HEK293T (cell line): ENCODE measurements around the gene DHX8.

Experiments used
- CTCF ChIA-PET: fragments of 350-600 bp; formaldehyde crosslinking; extraction: SDS; loops from one replicate; lab custom pipeline; 2021; ENCODE audit warnings: antibody characterized with exemption, inconsistent platforms; lab: Yijun Ruan, JAX
- POLR2A ChIA-PET: fragments of 350-600 bp; formaldehyde crosslinking; extraction: SDS; loops from one replicate; lab custom pipeline; 2020; ENCODE audit warnings: antibody characterized with exemption, inconsistent platforms; lab: Yijun Ruan, JAX
- DNase-seq: peaks from one replicate; pipeline ENCODE4 v3.0.0; 2012; ENCODE audit warnings: mixed read lengths; ENCODE audit errors: extremely low spot score
- ARNT ChIP-seq: fragments of 450-650 bp; IDR thresholded peaks from 2 replicates; pipeline ENCODE4 v1.6.1; 2017; ENCODE audit warnings: mild to moderate bottlenecking
- BHLHE40 ChIP-seq: fragments of 450-650 bp; IDR thresholded peaks from 2 replicates; pipeline ENCODE4 v1.6.1; 2016; ENCODE audit warnings: mild to moderate bottlenecking, moderate library complexity, borderline replicate concordance
- CTBP1 ChIP-seq: fragments of 450-650 bp; IDR thresholded peaks from 2 replicates; pipeline ENCODE4 v1.6.1; 2016; ENCODE audit warnings: borderline replicate concordance
- ELF4 ChIP-seq: fragments of 450-650 bp; IDR thresholded peaks from 2 replicates; pipeline ENCODE4 v1.6.1; 2017; ENCODE audit warnings: antibody characterized with exemption
- FOXA1 ChIP-seq: fragments of 450-650 bp; IDR thresholded peaks from 2 replicates; pipeline ENCODE4 v1.6.1; 2016; ENCODE audit warnings: mild to moderate bottlenecking
- FOXK2 ChIP-seq: fragments of 450-650 bp; IDR thresholded peaks from 2 replicates; pipeline ENCODE4 v1.6.1; 2016; ENCODE audit warnings: mild to moderate bottlenecking
- FOXM1 ChIP-seq: fragments of 450-650 bp; IDR thresholded peaks from 2 replicates; pipeline ENCODE4 v1.6.1; 2017; ENCODE audit warnings: mild to moderate bottlenecking, borderline replicate concordance
- HDGF ChIP-seq: fragments of 450-650 bp; IDR thresholded peaks from 2 replicates; pipeline ENCODE4 v1.6.1; 2017; ENCODE audit warnings: antibody characterized with exemption, borderline replicate concordance
- L3MBTL2 ChIP-seq: fragments of 450-650 bp; conservative IDR thresholded peaks from 2 replicates; pipeline ENCODE4 v1.6.1; 2016; ENCODE audit warnings: mild to moderate bottlenecking
- LEF1 ChIP-seq: fragments of 450-650 bp; IDR thresholded peaks from 2 replicates; pipeline ENCODE4 v1.6.1; 2017; ENCODE audit warnings: mild to moderate bottlenecking, borderline replicate concordance
- NFRKB ChIP-seq: fragments of 450-650 bp; IDR thresholded peaks from 2 replicates; pipeline ENCODE4 v1.6.1; 2016; ENCODE audit warnings: mild to moderate bottlenecking, moderate library complexity
- PKNOX1 ChIP-seq: fragments of 450-650 bp; IDR thresholded peaks from 2 replicates; pipeline ENCODE4 v1.6.1; 2016
- SP1 ChIP-seq: fragments of 450-650 bp; IDR thresholded peaks from 2 replicates; pipeline ENCODE4 v1.6.1; 2017
- SUZ12 ChIP-seq: fragments of 450-650 bp; IDR thresholded peaks from 2 replicates; pipeline ENCODE4 v1.6.1; 2016; ENCODE audit warnings: mild to moderate bottlenecking
- TARDBP ChIP-seq: fragments of 450-650 bp; IDR thresholded peaks from 2 replicates; pipeline ENCODE4 v1.6.1; 2016
- ZNF384 ChIP-seq: fragments of 450-650 bp; IDR thresholded peaks from 2 replicates; pipeline ENCODE4 v1.6.1; 2016

DHX8 gene

GRCh38 chr17:43545383-43545632 lies 61.5 kb downstream of the DHX8 start:
- ChIA-PET POLR2A (no interaction called here), CTCF (interaction anchor here (0.6 kb wide), 3 partner anchors 17 to 434 kb away, joined by 3 to 4 read pairs (median 3); no protein-coding TSS in a partner anchor)
- no peak for DNase-seq
- no peak for TF ChIP-seq FOXM1
- TF ChIP-seq CTBP1 = no peak
- TF ChIP-seq ARNT = no peak
- TF ChIP-seq ZNF384 = no peak
- TF ChIP-seq SUZ12 = no peak
- no peak for TF ChIP-seq PKNOX1
- no peak for TF ChIP-seq SP1
- no peak for TF ChIP-seq TARDBP

- DNase-seq = peak; percentile 90
- no peak for TF ChIP-seq TARDBP
- no peak for TF ChIP-seq SP1
- ChIA-PET POLR2A (interaction anchor here (1.2 kb wide), 1 partner anchor 63 kb away, joined by 3 read pairs; the partner anchor contains the start of gene DHX8), CTCF (interaction anchor here (0.7 kb wide), 1 partner anchor 10 kb away, joined by 3 read pairs; no protein-coding TSS in a partner anchor)
These were observed 62.8 kb downstream of the DHX8 start, which contains the start of gene ETV4 for GRCh38 chr17:43546319-43547188. TSS of gene ETV4 (minus strand) at chr17:43546340. CDS start at chr17:43545617, 723 bp downstream.

- TF ChIP-seq CTBP1 = no peak
- no peak for TF ChIP-seq BHLHE40
- no peak for TF ChIP-seq FOXK2
- no peak for TF ChIP-seq ZNF384
- no peak for TF ChIP-seq PKNOX1
- TF ChIP-seq HDGF = no peak
- TF ChIP-seq FOXA1 = no peak
- CTCF ChIA-PET = interaction anchor here (0.6 to 1.6 kb wide), 3 partner anchors 11 to 45 kb away, joined by 3 read pairs; no protein-coding TSS in a partner anchor
- DNase-seq = no peak
- POLR2A ChIA-PET = interaction anchor here (1.2 kb wide), 1 partner anchor 63 kb away, joined by 3 read pairs; the partner anchor contains the start of gene DHX8
These were observed 63.4 kb downstream of the DHX8 start for GRCh38 chr17:43547189-43547550.

- TF ChIP-seq BHLHE40 (no peak), LEF1 (no peak), FOXM1 (no peak), ARNT (no peak), ELF4 (no peak), TARDBP (no peak), SP1 (no peak)
- DNase-seq = no peak
- ChIA-PET POLR2A (interaction anchor here (1.2 kb wide), 1 partner anchor 64 kb away, joined by 3 read pairs; the partner anchor contains the start of gene DHX8), CTCF (interaction anchor here (0.6 to 1.6 kb wide), 2 partner anchors 29 to 45 kb away, joined by 3 read pairs; no protein-coding TSS in a partner anchor)
These were observed 64.0 kb downstream of the DHX8 start for GRCh38 chr17:43547659-43548256.

- ChIA-PET POLR2A (interaction anchor here (0.8 kb wide), 1 partner anchor 23 kb away, joined by 3 read pairs; no protein-coding TSS in a partner anchor), CTCF (interaction anchor here (1.6 kb wide), 1 partner anchor 28 kb away, joined by 3 read pairs; no protein-coding TSS in a partner anchor)
- no peak for DNase-seq
- TF ChIP-seq FOXA1 = no peak
- no peak for TF ChIP-seq PKNOX1
- TF ChIP-seq ARNT = no peak
- TF ChIP-seq SUZ12 = no peak
- TF ChIP-seq L3MBTL2 = no peak
- TF ChIP-seq FOXK2 = no peak
- no peak for TF ChIP-seq NFRKB
- no peak for TF ChIP-seq LEF1
- no peak for TF ChIP-seq SP1
- TF ChIP-seq FOXM1 = no peak
- TF ChIP-seq HDGF = no peak
- TF ChIP-seq ELF4 = no peak
- TF ChIP-seq BHLHE40 = no peak
- TF ChIP-seq TARDBP = no peak
- no peak for TF ChIP-seq CTBP1
- TF ChIP-seq ZNF384 = no peak
These were observed 65.1 kb downstream of the DHX8 start for GRCh38 chr17:43548689-43549379.

GRCh38 chr17:43549496-43549895 lies 65.7 kb downstream of the DHX8 start:
- TF ChIP-seq TARDBP (no peak), L3MBTL2 (no peak), SP1 (no peak), BHLHE40 (no peak), ARNT (no peak)
- ChIA-PET POLR2A (interaction anchor here (0.8 kb wide), 1 partner anchor 23 kb away, joined by 3 read pairs; no protein-coding TSS in a partner anchor), CTCF (no interaction called here)
- no peak for DNase-seq
